Keratinocyte (primary cell): ENCODE measurements around the gene PPME1. TPM values are rescaled to one million over a fixed set of nuclear protein-coding genes. Genes with fewer than 3 reads are reported as not detected.
A peak's percentile ranks its signal among the peaks of the same experiment; 100 is the strongest.

Source experiments
- DNase-seq: peaks from one replicate; pipeline ENCODE4 v3.0.0-alpha.2; 2011; ENCODE audit warnings: low read depth, missing footprints, low spot score
- FAIRE-seq: peaks from 2 replicates; lab custom pipeline; 2011; peaks lifted over from hg19 to GRCh38; lab: Jason Lieb, UNC
- H2AFZ ChIP-seq: 2 replicates; pipeline ENCODE4 v1.6.0; 2012; ENCODE audit warnings: low read length, control low read depth, inconsistent platforms; ENCODE audit not compliant: control insufficient read depth
- H3K27ac ChIP-seq: 2 replicates; pipeline ENCODE4 v1.5.1; 2011; ENCODE audit warnings: low read length; ENCODE audit not compliant: control insufficient read depth, insufficient read depth
- H3K27me3 ChIP-seq: 3 replicates; pipeline ENCODE4 v1.6.0; 2011; ENCODE audit warnings: low read length; ENCODE audit not compliant: control insufficient read depth, insufficient read depth; ENCODE audit errors: extremely low read depth
- H3K36me3 ChIP-seq, 2 experiments: 2 replicates in 1 of 2; 3 replicates in 1 of 2; pipeline ENCODE4 v1.5.1; 2011; ENCODE audit warnings: low read length in 2 of 2, mild to moderate bottlenecking in 1 of 2; ENCODE audit not compliant: control insufficient read depth in 2 of 2, insufficient read depth in 2 of 2; ENCODE audit errors: extremely low read depth in 1 of 2
- H3K4me1 ChIP-seq: 3 replicates; pipeline ENCODE4 v1.5.1; 2011; ENCODE audit warnings: low read length; ENCODE audit not compliant: control insufficient read depth, insufficient read depth; ENCODE audit errors: extremely low read depth
- H3K4me2 ChIP-seq: 3 replicates; pipeline ENCODE4 v1.6.0; 2011; ENCODE audit warnings: low read depth, low read length; ENCODE audit not compliant: control insufficient read depth, insufficient read depth; ENCODE audit errors: extremely low read depth
- H3K4me3 ChIP-seq, 3 experiments: fragments of 200-600 bp in 1 of 3; sonication (generic) in 1 of 3; 2 replicates in 2 of 3; 3 replicates in 1 of 3; pipeline ENCODE4 v1.5.1; 2011 to 2016; ENCODE audit warnings: low read length in 3 of 3, mild to moderate bottlenecking in 3 of 3, control low read depth in 2 of 3, inconsistent platforms in 1 of 3, low read depth in 1 of 3, mixed read lengths in 1 of 3, mixed run types in 1 of 3, moderate library complexity in 1 of 3; ENCODE audit not compliant: control insufficient read depth in 2 of 3, insufficient read depth in 2 of 3; ENCODE audit errors: extremely low read depth in 1 of 3
- H3K79me2 ChIP-seq: 2 replicates; pipeline ENCODE4 v1.6.0; 2012; ENCODE audit warnings: low read length; ENCODE audit not compliant: control insufficient read depth, insufficient read depth
- H3K9ac ChIP-seq: 3 replicates; pipeline ENCODE4 v1.6.0; 2011; ENCODE audit warnings: low read length; ENCODE audit not compliant: control insufficient read depth, insufficient read depth; ENCODE audit errors: extremely low read depth
- H3K9me1 ChIP-seq: 3 replicates; pipeline ENCODE4 v1.6.0; 2011; ENCODE audit warnings: low read length; ENCODE audit not compliant: control insufficient read depth, insufficient read depth; ENCODE audit errors: extremely low read depth
- H3K9me3 ChIP-seq: 2 replicates; pipeline ENCODE4 v1.5.1; 2012; ENCODE audit warnings: low read depth, low read length; ENCODE audit not compliant: control insufficient read depth
- H4K20me1 ChIP-seq: 3 replicates; pipeline ENCODE4 v1.6.0; 2011; ENCODE audit warnings: low read length; ENCODE audit not compliant: control insufficient read depth, insufficient read depth; ENCODE audit errors: extremely low read depth
- CTCF ChIP-seq, 3 experiments: IDR thresholded peaks in 1 of 3; conservative IDR thresholded peaks in 1 of 3; optimal IDR thresholded peaks in 1 of 3; 2 replicates in 2 of 3; 3 replicates in 1 of 3; pipeline versions ENCODE3 to v1.5.1; 2011; ENCODE audit warnings: low read length in 3 of 3, mild to moderate bottlenecking in 3 of 3, moderate library complexity in 2 of 3, control low read depth in 1 of 3, inconsistent platforms in 1 of 3; ENCODE audit not compliant: insufficient read depth in 2 of 3; ENCODE audit errors: extremely low read depth in 1 of 3
- EZH2 ChIP-seq: IDR thresholded peaks from one replicate; pipeline ENCODE4 v1.6.1; 2012; ENCODE audit warnings: inconsistent platforms, mild to moderate bottlenecking, low read length, moderate library complexity
- dilution Hi-C: fragments of 300-500 bp; cut with MboI; formaldehyde crosslinking; loops from one replicate; pipeline ENCODE4 v1.7.0; 2020; ENCODE audit warnings: low sequenced_read_pairs; ENCODE audit not compliant: extremely low pct_ligation_motif_present
- polyA plus RNA-seq, 5 experiments: library from polyadenylated mRNA; depleted of rRNA in 3 of 5; stranded (reverse) in 3 of 5; stranded (forward) in 1 of 5; unstranded in 1 of 5; fragments of >200 nt; gene quantifications; 1 replicate in 1 of 5; 2 replicates in 3 of 5; 3 replicates in 1 of 5; pipeline versions ENCODE4 v1.2.1 to v1.2.3, GENCODE V29; 2011 to 2012; ENCODE audit warnings: missing spikeins in 2 of 5, low read depth in 1 of 5, low replicate concordance in 1 of 5

Gene PPME1
- polyA plus RNA-seq, 1 donor (not counting 4 experiments of a cell fraction or from before 2014, with no cell fraction given): 34.0 TPM

DNA sequence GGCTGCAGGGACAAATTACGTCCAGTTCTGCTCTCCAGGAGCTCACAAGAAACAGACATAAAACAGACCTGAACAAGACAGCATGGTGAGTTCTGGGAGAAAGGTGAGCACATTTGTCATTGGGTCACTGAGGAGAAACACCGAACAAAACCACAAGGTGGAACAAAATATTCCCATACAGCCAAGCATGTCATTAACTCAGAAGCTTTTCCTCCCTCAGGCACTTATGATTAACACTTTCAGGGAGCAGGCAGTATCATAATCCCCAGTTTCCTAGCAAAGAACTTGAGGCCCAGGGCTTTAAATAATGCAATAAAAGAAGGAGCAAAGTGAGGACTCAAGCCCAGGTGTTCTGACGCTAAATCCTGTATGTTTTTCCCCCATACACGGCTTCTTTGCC is 97.4 kb downstream of the PPME1 start:
- H3K9me3 ChIP-seq: no peaks in the 10 kb centered on the region
- FAIRE-seq: peak; percentile 13
- H2AFZ ChIP-seq: no peak overlapping the region
- no peak overlapping the region for H3K4me3 ChIP-seq
- H3K79me2 ChIP-seq: no peaks in the 10 kb centered on the region
- H3K4me1 ChIP-seq: peaks cover 10% of the 10 kb centered on the region
- H3K9ac ChIP-seq: no peak overlapping the region
- peak overlapping the region; percentile 29 for H3K4me2 ChIP-seq
- H3K9me1 ChIP-seq: no peaks in the 10 kb centered on the region
- dilution Hi-C loops: loop anchor here (25.0 kb wide), 2 partner anchors 169 to 294 kb away; no protein-coding TSS in a partner anchor
- no peaks in the 10 kb centered on the region for H3K36me3 ChIP-seq
- no peak overlapping the region for H3K27ac ChIP-seq
- DNase-seq: no peak
- TF ChIP-seq EZH2 (no peak), CTCF (optimal IDR thresholded peaks at IDR 0.05 in 1 of 3, IDR thresholded peaks at IDR 0.05 in 1 of 3, conservative IDR thresholded peaks at IDR 0.05 in 1 of 3; ENCODE audit: extremely low read depth in 1 of 3, insufficient read depth in 2 of 3, low read length in 3 of 3) (peak in 2 of 3 experiments; percentile 11 to 12)
- no peaks in the 10 kb centered on the region for H3K27me3 ChIP-seq
- H4K20me1 ChIP-seq: no peaks in the 10 kb centered on the region

DNA sequence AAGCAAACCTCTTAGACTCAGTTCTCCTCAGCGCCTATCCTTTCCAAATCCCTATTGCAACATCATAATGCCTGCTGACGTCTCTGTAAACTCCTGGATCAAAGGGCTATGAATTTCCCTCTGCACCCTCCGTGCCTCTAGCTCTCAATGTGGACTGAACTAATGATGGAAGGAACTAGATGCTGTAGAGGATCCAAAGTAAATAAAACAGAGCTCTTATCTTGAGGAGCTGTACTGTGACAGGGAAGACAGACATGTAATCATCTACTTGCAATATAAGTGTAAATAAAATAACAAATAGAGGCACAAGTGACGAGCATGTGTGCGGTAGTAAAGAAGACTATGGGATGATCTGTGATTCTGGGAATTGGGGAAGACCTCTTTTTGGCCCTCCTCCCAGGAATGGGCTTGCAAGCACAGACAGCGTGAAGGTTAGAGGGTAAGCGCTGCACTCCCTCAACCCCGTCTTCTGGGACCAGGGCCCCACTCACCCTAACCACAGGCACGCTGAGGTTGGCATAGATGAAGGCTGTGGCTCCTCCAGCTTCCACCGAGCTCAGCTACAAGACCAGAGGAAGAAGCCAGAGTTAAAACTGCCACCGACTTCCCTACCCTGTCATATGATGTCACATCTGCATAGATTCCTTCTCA is 98.2 kb downstream of the PPME1 start:
- H3K79me2 ChIP-seq: no peaks in the 10 kb centered on the region
- DNase-seq (no peak), FAIRE-seq (no peak)
- no peak overlapping the region for H3K9ac ChIP-seq
- peaks cover 10% of the 10 kb centered on the region for H3K4me1 ChIP-seq
- H3K27ac ChIP-seq: no peak overlapping the region
- no peak for TF ChIP-seq CTCF (optimal IDR thresholded peaks at IDR 0.05 in 1 of 3, IDR thresholded peaks at IDR 0.05 in 1 of 3, conservative IDR thresholded peaks at IDR 0.05 in 1 of 3; ENCODE audit: extremely low read depth in 1 of 3, insufficient read depth in 2 of 3, low read length in 3 of 3)
- TF ChIP-seq EZH2: no peak
- H3K4me3 ChIP-seq: no peak overlapping the region
- H3K4me2 ChIP-seq: peak overlapping the region; percentile 29
- no peak overlapping the region for H2AFZ ChIP-seq
- no peaks in the 10 kb centered on the region for H4K20me1 ChIP-seq
- dilution Hi-C loops: loop anchor here (25.0 kb wide), 2 partner anchors 168 to 293 kb away; no protein-coding TSS in a partner anchor
- H3K9me1 ChIP-seq: no peaks in the 10 kb centered on the region
- no peaks in the 10 kb centered on the region for H3K9me3 ChIP-seq
- no peaks in the 10 kb centered on the region for H3K36me3 ChIP-seq
- H3K27me3 ChIP-seq: no peaks in the 10 kb centered on the region
